Kidney epithelial cell (primary cell): ENCODE data around the gene FAM13C. TPM values are rescaled to one million over a fixed set of nuclear protein-coding genes. Genes with fewer than 3 reads are reported as not detected.

Source experiments
- DNase-seq: peaks from one replicate; pipeline ENCODE4 v3.0.0-alpha.2; 2010; ENCODE audit warnings: low read depth
- H3K27me3 ChIP-seq: 2 replicates; pipeline ENCODE4 v1.6.0; 2011; ENCODE audit warnings: low read length; ENCODE audit not compliant: control insufficient read depth, insufficient read depth
- H3K36me3 ChIP-seq: 2 replicates; pipeline ENCODE4 v1.5.1; 2011; ENCODE audit warnings: low read length; ENCODE audit not compliant: control insufficient read depth, insufficient read depth
- H3K4me3 ChIP-seq: 2 replicates; pipeline ENCODE4 v1.5.1; 2011; ENCODE audit warnings: low read depth, mild to moderate bottlenecking, control low read depth, low read length
- total RNA-seq: library from RNA; depleted of rRNA; stranded (reverse); fragments of >200 nt; gene quantifications from 2 replicates; pipeline ENCODE4 v1.2.3, GENCODE V29; 2015
- TF ChIP-seq, protein P1 (sequence below): IDR thresholded peaks from 2 replicates; pipeline ENCODE4 v1.5.1; 2011; ENCODE audit warnings: mild to moderate bottlenecking, moderate library complexity, low read length, control low read depth, inconsistent platforms; ENCODE audit not compliant: insufficient read depth, poor library complexity, severe bottlenecking

The FAM13C gene
- total RNA-seq, 1 donor from 2014 or later = 0.21 TPM

DNA sequence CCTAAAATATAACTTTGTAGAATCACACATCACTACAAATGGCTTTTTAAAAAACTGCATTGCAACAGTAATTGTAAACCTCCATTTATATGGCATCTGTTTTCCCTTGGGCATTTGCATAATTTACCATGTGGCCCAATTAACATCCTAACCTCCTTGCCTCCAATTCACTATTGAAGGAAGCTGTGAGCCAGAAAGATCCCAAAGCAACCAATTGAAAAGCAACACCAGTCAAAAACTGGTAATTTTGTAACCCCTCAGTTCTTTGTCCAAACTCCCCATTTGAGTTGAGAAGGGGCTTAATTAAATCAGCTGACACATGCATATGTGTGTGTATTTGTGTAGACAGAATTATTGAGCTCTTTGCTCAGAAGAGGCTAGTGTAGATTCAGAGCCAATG, 90.3 kb downstream of the FAM13C start:
- TF ChIP-seq, protein P1, sequence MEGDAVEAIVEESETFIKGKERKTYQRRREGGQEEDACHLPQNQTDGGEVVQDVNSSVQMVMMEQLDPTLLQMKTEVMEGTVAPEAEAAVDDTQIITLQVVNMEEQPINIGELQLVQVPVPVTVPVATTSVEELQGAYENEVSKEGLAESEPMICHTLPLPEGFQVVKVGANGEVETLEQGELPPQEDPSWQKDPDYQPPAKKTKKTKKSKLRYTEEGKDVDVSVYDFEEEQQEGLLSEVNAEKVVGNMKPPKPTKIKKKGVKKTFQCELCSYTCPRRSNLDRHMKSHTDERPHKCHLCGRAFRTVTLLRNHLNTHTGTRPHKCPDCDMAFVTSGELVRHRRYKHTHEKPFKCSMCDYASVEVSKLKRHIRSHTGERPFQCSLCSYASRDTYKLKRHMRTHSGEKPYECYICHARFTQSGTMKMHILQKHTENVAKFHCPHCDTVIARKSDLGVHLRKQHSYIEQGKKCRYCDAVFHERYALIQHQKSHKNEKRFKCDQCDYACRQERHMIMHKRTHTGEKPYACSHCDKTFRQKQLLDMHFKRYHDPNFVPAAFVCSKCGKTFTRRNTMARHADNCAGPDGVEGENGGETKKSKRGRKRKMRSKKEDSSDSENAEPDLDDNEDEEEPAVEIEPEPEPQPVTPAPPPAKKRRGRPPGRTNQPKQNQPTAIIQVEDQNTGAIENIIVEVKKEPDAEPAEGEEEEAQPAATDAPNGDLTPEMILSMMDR = no peak
- H3K27me3 ChIP-seq = peaks cover 3% of the 10 kb centered on the region
- no peaks in the 10 kb centered on the region for H3K36me3 ChIP-seq
- no peak overlapping the region for H3K4me3 ChIP-seq
- no peak for DNase-seq

DNA sequence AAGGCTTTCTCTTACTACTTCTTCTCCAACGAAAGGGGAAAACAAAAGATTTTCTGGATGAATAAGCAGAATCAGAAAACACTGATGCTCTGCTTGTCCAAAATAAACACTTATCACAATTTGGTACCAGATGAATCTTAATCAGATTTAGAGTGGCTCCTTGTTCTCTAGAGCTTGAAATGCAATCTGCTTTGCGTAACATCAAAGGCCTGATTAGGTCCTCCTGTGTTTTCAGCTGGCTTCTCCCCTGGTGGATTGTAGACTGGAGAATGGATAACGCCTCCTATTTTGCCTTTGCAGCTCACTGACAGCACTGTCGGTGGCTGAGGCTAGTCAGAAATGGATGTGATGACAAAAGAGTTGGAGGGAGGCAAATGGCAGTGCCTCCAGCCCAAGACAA, 91.2 kb downstream of the FAM13C start:
- Histone ChIP-seq H3K4me3 (no peak overlapping the region), H3K36me3 (no peaks in the 10 kb centered on the region), H3K27me3 (peaks cover 3% of the 10 kb centered on the region)
- TF ChIP-seq, protein P1 = no peak
- DNase-seq = no peak

DNA sequence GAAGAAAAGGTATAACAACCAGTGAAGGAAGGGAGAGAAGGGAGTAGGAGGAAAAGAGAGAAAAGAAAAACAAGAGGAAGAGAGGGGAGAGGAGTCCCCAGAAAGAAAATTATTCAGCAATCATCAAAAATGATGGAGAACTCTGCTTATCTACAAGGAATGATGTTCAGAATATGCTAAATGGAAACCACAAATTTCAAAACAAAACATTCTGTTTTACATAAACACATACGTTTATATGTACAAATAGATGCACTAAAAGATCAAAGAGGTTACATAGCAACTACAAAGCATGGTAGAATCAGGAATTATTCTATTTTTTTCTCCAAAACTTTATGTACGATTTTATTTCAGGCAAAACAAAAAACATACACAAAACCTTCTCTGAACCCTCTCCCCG, 91.9 kb downstream of the FAM13C start:
- Histone ChIP-seq H3K4me3 (no peak overlapping the region), H3K36me3 (no peaks in the 10 kb centered on the region), H3K27me3 (peaks cover 3% of the 10 kb centered on the region)
- DNase-seq = no peak
- TF ChIP-seq, protein P1 = no peak

DNA sequence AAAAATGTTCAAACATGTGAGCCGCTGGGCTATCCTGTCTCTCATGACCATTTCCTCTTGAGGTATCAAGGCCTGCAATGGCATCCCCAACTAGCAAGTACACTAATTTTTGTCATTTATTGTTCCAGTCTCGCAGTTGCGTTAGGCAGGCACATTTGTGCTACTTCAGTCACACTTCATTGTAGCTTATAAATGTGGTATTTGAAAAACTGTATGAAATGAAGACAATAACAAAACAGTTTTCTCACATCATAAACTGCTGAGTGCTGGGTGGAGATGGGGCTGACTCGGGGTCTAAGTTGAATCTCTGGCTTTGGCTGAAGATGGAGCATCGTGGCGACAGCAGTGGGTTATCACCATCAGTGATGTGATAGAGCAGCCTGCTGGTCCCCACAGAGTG, 92.7 kb downstream of the FAM13C start:
- TF ChIP-seq, protein P1 = no peak
- no peak for DNase-seq
- H3K27me3 ChIP-seq = peaks cover 3% of the 10 kb centered on the region

DNA sequence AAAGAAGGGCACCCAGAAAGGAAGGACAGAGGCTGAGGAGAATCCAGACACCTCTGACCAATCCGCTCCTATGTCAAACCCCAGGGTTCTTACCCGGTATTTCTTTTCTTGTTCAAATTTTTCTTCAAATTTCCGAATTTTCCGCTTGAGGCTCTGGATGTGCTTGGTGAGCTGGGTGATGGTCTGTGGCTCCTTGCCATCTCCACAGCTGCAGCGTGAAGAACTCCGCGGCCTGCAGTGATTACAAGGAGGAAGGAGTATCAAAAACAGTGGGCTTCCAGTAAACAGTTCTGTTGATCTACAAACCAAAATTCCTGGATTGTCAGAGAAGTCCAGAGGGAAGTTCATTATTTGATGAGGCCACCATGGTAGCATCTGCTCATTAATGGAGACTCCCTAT, 93.9 kb downstream of the FAM13C start:
- DNase-seq = no peak
- Histone ChIP-seq H3K27me3 (peaks cover 3% of the 10 kb centered on the region), H3K4me3 (no peak overlapping the region), H3K36me3 (no peaks in the 10 kb centered on the region)
- TF ChIP-seq, protein P1 = no peak

More for the DNA sequence above, 92.7 kb downstream of the FAM13C start:
- no peaks in the 10 kb centered on the region for H3K36me3 ChIP-seq
- H3K4me3 ChIP-seq = no peak overlapping the region

DNA sequence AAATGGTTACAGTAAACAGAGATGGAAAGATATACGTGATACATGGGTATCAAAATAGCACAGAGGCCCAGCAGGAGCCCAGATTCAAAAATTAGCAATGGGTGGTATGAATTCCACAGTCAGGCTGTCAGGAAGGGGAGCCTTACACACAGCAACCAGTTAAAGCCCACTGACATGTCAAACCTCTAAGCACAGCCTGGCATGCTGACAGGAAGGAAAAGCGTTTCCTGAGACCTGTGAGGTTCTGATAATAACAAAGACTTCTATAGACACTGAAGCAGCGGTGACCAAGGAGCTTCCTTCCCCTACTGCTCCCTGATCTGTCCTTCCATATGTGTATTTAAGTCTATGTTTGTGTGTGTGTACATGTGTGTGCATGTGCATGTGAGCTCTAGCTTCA, 96.0 kb downstream of the FAM13C start:
- no peak for DNase-seq
- Histone ChIP-seq H3K36me3 (no peaks in the 10 kb centered on the region), H3K27me3 (peaks cover 1% of the 10 kb centered on the region), H3K4me3 (no peak overlapping the region)
- TF ChIP-seq, protein P1 = no peak
